Liver (tissue), 9 donors: ENCODE data around the gene SURF2. TPM values are rescaled to one million over a fixed set of nuclear protein-coding genes. Genes with fewer than 3 reads are reported as not detected.
A peak's percentile ranks its signal among the peaks of the same experiment; 100 is the strongest.

Experiments
- DNase-seq: peaks from one replicate; pipeline ENCODE4 v3.0.0-alpha.2; 2017; ENCODE audit warnings: low spot score
- H3K27ac ChIP-seq, 2 donors: one replicate each; pipeline ENCODE4 v1.7.0; 2013; ENCODE audit warnings: inconsistent platforms in 2 of 2, low read length in 2 of 2, control low read depth in 1 of 2, low read depth in 1 of 2, mild to moderate bottlenecking in 1 of 2
- H3K27me3 ChIP-seq, 4 donors: one replicate each; pipeline versions ENCODE4 v1.6.1 to v1.7.0; 2013; ENCODE audit warnings: low read length in 3 of 4, inconsistent platforms in 1 of 4, mild to moderate bottlenecking in 1 of 4, moderate library complexity in 1 of 4; ENCODE audit not compliant: control insufficient read depth in 4 of 4, insufficient read depth in 4 of 4
- H3K36me3 ChIP-seq, 4 donors: one replicate each; pipeline versions ENCODE4 v1.6.1 to v1.7.0; 2013; ENCODE audit warnings: low read length in 3 of 4, mild to moderate bottlenecking in 3 of 4, low read depth in 1 of 4, moderate library complexity in 1 of 4; ENCODE audit not compliant: control insufficient read depth in 4 of 4, insufficient read depth in 3 of 4
- H3K4me1 ChIP-seq, 4 donors: one replicate each; pipeline versions ENCODE4 v1.6.1 to v1.7.0; 2013; ENCODE audit warnings: low read length in 3 of 4, mild to moderate bottlenecking in 3 of 4, moderate library complexity in 1 of 4; ENCODE audit not compliant: control insufficient read depth in 4 of 4, insufficient read depth in 4 of 4
- H3K4me3 ChIP-seq, 3 donors: one replicate each; pipeline versions ENCODE4 v1.6.1 to v1.7.0; 2013; ENCODE audit warnings: low read length in 3 of 3, control low read depth in 1 of 3, low read depth in 1 of 3, mild to moderate bottlenecking in 1 of 3
- H3K9ac ChIP-seq, 2 donors: one replicate each; pipeline ENCODE4 v1.7.0; 2013; ENCODE audit warnings: low read length in 2 of 2, mild to moderate bottlenecking in 2 of 2, moderate library complexity in 2 of 2, control low read depth in 1 of 2, low read depth in 1 of 2
- H3K9me3 ChIP-seq, 4 donors: one replicate each; pipeline versions ENCODE4 v1.6.1 to v1.7.0; 2013; ENCODE audit warnings: low read length in 3 of 4; ENCODE audit not compliant: control insufficient read depth in 4 of 4
- EGR1 ChIP-seq, 2 donors: IDR thresholded peaks; 2 replicates each; pipeline ENCODE4 v1.6.1; 2016 to 2018; ENCODE audit warnings: antibody characterized with exemption in 2 of 2, low read depth in 2 of 2
- FOXA1 ChIP-seq: IDR thresholded peaks from 2 replicates; pipeline ENCODE4 v1.6.1; 2016; ENCODE audit warnings: antibody characterized with exemption
- FOXA2 ChIP-seq: IDR thresholded peaks from 2 replicates; pipeline ENCODE4 v1.6.1; 2016; ENCODE audit warnings: antibody characterized with exemption
- GABPA ChIP-seq, 2 donors: IDR thresholded peaks in 1 of 2; conservative IDR thresholded peaks in 1 of 2; 2 replicates each; pipeline ENCODE4 v1.6.1; 2016; ENCODE audit warnings: antibody characterized with exemption in 2 of 2, mild to moderate bottlenecking in 1 of 2, moderate library complexity in 1 of 2
- HNF4A ChIP-seq, 2 donors: conservative IDR thresholded peaks; 2 replicates each; pipeline ENCODE4 v1.6.1; 2016; ENCODE audit warnings: antibody characterized with exemption in 2 of 2, mild to moderate bottlenecking in 2 of 2
- HNF4G ChIP-seq: IDR thresholded peaks from 2 replicates; pipeline ENCODE4 v1.6.1; 2016; ENCODE audit warnings: antibody characterized with exemption
- JUND ChIP-seq, 2 donors: IDR thresholded peaks; 2 replicates each; pipeline ENCODE4 v1.6.1; 2016; ENCODE audit warnings: antibody characterized with exemption in 2 of 2
- NR2F2 ChIP-seq: IDR thresholded peaks from 2 replicates; pipeline ENCODE4 v1.6.1; 2016; ENCODE audit warnings: antibody characterized with exemption
- RAD21 ChIP-seq, 2 donors: IDR thresholded peaks; 2 replicates each; pipeline ENCODE4 v1.6.1; 2016; ENCODE audit warnings: antibody characterized with exemption in 2 of 2, mild to moderate bottlenecking in 2 of 2
- RXRA ChIP-seq, 2 donors: IDR thresholded peaks; 2 replicates each; pipeline ENCODE4 v1.6.1; 2017 to 2018; ENCODE audit warnings: antibody characterized with exemption in 2 of 2, mild to moderate bottlenecking in 1 of 2
- SP1 ChIP-seq: IDR thresholded peaks from 2 replicates; pipeline ENCODE4 v1.6.1; 2018; ENCODE audit warnings: antibody characterized with exemption, mild to moderate bottlenecking
- TAF1 ChIP-seq: conservative IDR thresholded peaks from 2 replicates; pipeline ENCODE4 v1.6.1; 2016; ENCODE audit warnings: antibody characterized with exemption, mild to moderate bottlenecking
- YY1 ChIP-seq: IDR thresholded peaks from 2 replicates; pipeline ENCODE4 v1.6.1; 2016; ENCODE audit warnings: antibody characterized with exemption, mild to moderate bottlenecking
- WGBS: extraction: QIAGEN DNeasy Blood & Tissue Kit; methylation state at CpG from one replicate; pipeline ENCODE4 v1.1.7; 2013; 5-methylcytosine and 5-hydroxymethylcytosine counted together
- polyA plus RNA-seq, 2 donors: library from polyadenylated mRNA; stranded (reverse) in 1 of 2; unstranded in 1 of 2; fragments of 200-250 nt in 1 of 2; fragments of >200 nt in 1 of 2; fragmentation: Nextera tagmentation in 1 of 2; extraction: Ambion mirVana in 1 of 2; gene quantifications; one replicate each; pipeline versions ENCODE4 v1.2.1 to v1.2.3, GENCODE V29; 2013 to 2015
- total RNA-seq, 2 donors: library from RNA; depleted of rRNA; stranded (reverse); fragments of >200 nt; gene quantifications; one replicate each; pipeline ENCODE4 v1.2.3, GENCODE V29; 2014
- TF ChIP-seq, protein P1 (sequence below): fragments of 150-350 bp; IDR thresholded peaks from 2 replicates; pipeline ENCODE4 v1.5.1; 2017; ENCODE audit warnings: improper control_type of control experiment, low read depth, low read length; ENCODE audit not compliant: missing input control
- TF ChIP-seq, protein P2 (sequence below): IDR thresholded peaks from 2 replicates; pipeline ENCODE4 v1.6.1; 2016; ENCODE audit warnings: antibody characterized with exemption
- TF ChIP-seq, protein P3 (sequence below): IDR thresholded peaks from 2 replicates; pipeline ENCODE4 v1.6.1; 2016; ENCODE audit warnings: antibody characterized with exemption
- TF ChIP-seq, protein P4 (sequence below): IDR thresholded peaks from 2 replicates; pipeline ENCODE4 v1.6.1; 2016; ENCODE audit warnings: antibody characterized with exemption, mild to moderate bottlenecking
- donor health status: healthy.
- donor health status: healthy.
- donor health status: healthy.
- donor health status: healthy.
- donor health status: healthy.

Gene SURF2
- total and polyA plus RNA-seq, 4 donors, result 6.0 to 15.8 (median 13.7) TPM

DNA sequence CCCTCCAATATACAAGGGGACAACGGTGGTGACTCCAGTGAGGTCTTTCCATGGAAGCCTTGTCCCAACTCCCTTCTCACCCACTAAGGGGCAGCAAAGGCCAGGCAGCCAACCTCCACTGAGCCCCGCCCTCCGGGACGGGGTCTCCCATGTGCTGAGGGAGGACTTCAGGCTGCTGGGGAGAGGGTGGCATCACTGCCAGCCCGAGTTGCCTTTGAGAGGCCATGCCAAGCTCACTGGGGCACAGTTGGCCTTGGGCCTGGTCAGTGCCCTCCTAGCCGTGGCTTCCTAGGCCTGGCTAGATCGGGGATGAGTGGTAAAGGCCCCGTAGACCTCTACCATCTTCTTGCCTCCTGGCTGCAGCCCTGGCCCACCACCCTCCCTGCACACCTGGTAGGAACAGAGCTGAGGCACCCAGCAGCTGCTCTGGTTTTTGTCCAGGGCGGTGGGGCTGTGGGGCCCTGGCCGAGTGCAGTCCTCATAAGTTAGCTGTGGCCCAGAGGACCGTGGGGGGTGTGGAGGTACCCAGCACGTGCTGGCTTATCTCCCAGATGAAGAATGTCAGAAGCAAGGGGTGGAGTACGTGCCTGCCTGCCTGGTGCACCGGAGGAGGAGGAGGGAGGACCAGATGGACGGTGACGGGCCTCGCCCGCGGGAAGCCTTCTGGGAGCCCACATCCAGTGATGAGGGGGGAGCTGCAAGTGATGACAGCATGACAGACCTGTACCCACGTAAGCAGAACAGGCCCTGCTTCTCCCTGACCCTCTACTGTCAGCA, 3.2 kb downstream of the SURF2 start:
- no peak overlapping the region for H3K27ac ChIP-seq
- peaks cover 9 to 50% (median 31%) of the 10 kb centered on the region in 4 donors for H3K4me1 ChIP-seq
- H3K27me3 ChIP-seq, result no peaks in the 10 kb centered on the region
- H3K9ac ChIP-seq, result no peak overlapping the region
- 65% methylated on average over 20 of the region's 20 CpGs for whole genome bisulfite sequencing
- H3K4me3 ChIP-seq, result no peak overlapping the region
- DNase-seq, result peak; percentile 57
- peaks cover 16 to 43% (median 37%) of the 10 kb centered on the region in 4 donors for H3K36me3 ChIP-seq
- no peaks in the 10 kb centered on the region for H3K9me3 ChIP-seq
- TF ChIP-seq TAF1 (no peak), RAD21 (IDR thresholded peaks at IDR 0.05) (peak; percentile 69 to 81)
- TF ChIP-seq, protein P1, sequence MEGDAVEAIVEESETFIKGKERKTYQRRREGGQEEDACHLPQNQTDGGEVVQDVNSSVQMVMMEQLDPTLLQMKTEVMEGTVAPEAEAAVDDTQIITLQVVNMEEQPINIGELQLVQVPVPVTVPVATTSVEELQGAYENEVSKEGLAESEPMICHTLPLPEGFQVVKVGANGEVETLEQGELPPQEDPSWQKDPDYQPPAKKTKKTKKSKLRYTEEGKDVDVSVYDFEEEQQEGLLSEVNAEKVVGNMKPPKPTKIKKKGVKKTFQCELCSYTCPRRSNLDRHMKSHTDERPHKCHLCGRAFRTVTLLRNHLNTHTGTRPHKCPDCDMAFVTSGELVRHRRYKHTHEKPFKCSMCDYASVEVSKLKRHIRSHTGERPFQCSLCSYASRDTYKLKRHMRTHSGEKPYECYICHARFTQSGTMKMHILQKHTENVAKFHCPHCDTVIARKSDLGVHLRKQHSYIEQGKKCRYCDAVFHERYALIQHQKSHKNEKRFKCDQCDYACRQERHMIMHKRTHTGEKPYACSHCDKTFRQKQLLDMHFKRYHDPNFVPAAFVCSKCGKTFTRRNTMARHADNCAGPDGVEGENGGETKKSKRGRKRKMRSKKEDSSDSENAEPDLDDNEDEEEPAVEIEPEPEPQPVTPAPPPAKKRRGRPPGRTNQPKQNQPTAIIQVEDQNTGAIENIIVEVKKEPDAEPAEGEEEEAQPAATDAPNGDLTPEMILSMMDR, result peak; percentile 40

DNA sequence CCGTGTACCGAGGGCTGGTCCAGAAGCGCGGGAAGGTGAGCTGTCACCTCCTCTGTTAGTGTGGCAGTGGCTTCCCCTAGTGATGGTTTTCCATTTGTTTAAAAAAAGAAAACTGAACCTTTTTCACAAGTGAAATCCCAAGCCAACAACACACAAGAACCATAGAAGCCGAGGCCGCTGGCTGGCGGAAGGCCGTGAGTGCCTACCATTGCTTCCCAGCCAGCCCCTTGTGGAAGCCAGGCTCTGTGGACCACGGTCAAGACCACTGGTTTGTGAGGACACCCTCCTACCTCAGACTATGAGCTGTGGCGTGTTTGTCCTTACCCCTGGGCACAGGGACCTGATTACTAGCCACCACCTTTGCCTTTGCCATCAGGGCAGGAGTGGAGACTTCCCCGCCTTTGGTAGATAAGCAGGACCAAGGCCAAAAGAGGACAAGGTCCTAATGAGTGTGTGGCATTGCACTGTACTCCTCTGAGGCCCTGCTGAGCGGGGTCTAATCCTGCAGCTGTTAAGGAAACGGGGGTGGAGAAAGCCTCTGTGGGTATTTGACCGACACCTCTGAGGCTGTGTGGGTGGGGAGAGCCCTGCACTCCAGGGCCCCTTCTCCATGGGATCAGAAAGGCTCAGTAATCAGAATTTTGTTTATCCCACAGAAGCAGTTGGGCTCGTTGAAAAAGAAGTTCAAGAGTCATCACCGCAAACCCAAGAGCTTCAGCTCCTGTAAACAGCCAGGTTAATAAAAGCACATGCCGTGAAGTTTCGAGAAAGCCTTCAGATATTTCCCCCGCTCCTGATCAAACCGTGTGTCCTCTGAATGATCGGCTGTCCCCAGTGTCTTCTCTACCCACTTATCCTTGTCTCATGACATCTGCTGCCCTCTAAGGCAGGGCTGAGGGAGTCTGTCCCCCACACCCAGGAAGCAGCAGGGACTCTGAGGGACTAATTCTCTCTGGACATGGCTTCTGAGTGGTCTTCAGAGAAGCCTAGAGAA, 4.3 kb downstream of the SURF2 start:
- H3K4me3 ChIP-seq, result no peak overlapping the region
- TF ChIP-seq JUND (IDR thresholded peaks at IDR 0.05) (no peak), FOXA1 (no peak), SP1 (no peak), FOXA2 (no peak), GABPA (IDR thresholded peaks at IDR 0.05 in 1 of 2, conservative IDR thresholded peaks at IDR 0.05 in 1 of 2) (no peak), NR2F2 (no peak), RXRA (IDR thresholded peaks at IDR 0.05) (no peak), TAF1 (no peak), EGR1 (IDR thresholded peaks at IDR 0.05; ENCODE audit: low read depth in 2 of 2) (no peak), HNF4A (conservative IDR thresholded peaks at IDR 0.05) (no peak), RAD21 (IDR thresholded peaks at IDR 0.05) (no peak), HNF4G (no peak), YY1 (no peak)
- TF ChIP-seq, protein P2, sequence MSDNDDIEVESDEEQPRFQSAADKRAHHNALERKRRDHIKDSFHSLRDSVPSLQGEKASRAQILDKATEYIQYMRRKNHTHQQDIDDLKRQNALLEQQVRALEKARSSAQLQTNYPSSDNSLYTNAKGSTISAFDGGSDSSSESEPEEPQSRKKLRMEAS, result no peak
- TF ChIP-seq, protein P1, result no peak
- TF ChIP-seq, protein P3, sequence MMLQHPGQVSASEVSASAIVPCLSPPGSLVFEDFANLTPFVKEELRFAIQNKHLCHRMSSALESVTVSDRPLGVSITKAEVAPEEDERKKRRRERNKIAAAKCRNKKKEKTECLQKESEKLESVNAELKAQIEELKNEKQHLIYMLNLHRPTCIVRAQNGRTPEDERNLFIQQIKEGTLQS, result no peak
- TF ChIP-seq, protein P4, sequence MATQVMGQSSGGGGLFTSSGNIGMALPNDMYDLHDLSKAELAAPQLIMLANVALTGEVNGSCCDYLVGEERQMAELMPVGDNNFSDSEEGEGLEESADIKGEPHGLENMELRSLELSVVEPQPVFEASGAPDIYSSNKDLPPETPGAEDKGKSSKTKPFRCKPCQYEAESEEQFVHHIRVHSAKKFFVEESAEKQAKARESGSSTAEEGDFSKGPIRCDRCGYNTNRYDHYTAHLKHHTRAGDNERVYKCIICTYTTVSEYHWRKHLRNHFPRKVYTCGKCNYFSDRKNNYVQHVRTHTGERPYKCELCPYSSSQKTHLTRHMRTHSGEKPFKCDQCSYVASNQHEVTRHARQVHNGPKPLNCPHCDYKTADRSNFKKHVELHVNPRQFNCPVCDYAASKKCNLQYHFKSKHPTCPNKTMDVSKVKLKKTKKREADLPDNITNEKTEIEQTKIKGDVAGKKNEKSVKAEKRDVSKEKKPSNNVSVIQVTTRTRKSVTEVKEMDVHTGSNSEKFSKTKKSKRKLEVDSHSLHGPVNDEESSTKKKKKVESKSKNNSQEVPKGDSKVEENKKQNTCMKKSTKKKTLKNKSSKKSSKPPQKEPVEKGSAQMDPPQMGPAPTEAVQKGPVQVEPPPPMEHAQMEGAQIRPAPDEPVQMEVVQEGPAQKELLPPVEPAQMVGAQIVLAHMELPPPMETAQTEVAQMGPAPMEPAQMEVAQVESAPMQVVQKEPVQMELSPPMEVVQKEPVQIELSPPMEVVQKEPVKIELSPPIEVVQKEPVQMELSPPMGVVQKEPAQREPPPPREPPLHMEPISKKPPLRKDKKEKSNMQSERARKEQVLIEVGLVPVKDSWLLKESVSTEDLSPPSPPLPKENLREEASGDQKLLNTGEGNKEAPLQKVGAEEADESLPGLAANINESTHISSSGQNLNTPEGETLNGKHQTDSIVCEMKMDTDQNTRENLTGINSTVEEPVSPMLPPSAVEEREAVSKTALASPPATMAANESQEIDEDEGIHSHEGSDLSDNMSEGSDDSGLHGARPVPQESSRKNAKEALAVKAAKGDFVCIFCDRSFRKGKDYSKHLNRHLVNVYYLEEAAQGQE, result no peak
- H3K4me1 ChIP-seq, result peaks cover 3 to 38% (median 20%) of the 10 kb centered on the region in 4 donors
- no peaks in the 10 kb centered on the region for H3K27me3 ChIP-seq
- no peak overlapping the region for H3K27ac ChIP-seq
- 78% methylated on average over 21 of the region's 21 CpGs for WGBS
- H3K36me3 ChIP-seq, result peaks cover 21 to 54% (median 46%) of the 10 kb centered on the region in 4 donors
- H3K9me3 ChIP-seq, result no peaks in the 10 kb centered on the region
- H3K9ac ChIP-seq, result no peak overlapping the region
- DNase-seq, result no peak
